Natural killer cell (primary cell): ENCODE measurements around the gene HGF. TPM values are rescaled to one million over a fixed set of nuclear protein-coding genes. Genes with fewer than 3 reads are reported as not detected.
"Not testable (repeated sequence)": the region's sequence is repeated elsewhere in the genome, so short reads cannot be mapped to it uniquely, and the experiment has no call there.

Experiments used
- ATAC-seq, 3 donors: fragments of 150-1000 bp in 2 of 3; fragments of 200-7000 bp in 1 of 3; cut with Tn5 transposase; 1 replicate in 1 of 3; 2 replicates in 2 of 3; pipeline ENCODE4 v1.10.0; 2021; ENCODE audit warnings: mild to moderate bottlenecking in 2 of 3, moderate library complexity in 2 of 3
- DNase-seq, 2 donors: peaks; one replicate each; pipeline versions ENCODE4 v3.0.0 to v3.0.0-alpha.2; 2013 to 2021; ENCODE audit warnings: mixed read lengths in 1 of 2
- H3K27ac ChIP-seq: one replicate; pipeline ENCODE4 v1.5.1; 2013; ENCODE audit warnings: mild to moderate bottlenecking, low read length
- H3K27me3 ChIP-seq: one replicate; pipeline ENCODE4 v1.6.1; 2013; ENCODE audit warnings: low read length; ENCODE audit not compliant: control insufficient read depth, insufficient read depth
- H3K36me3 ChIP-seq: one replicate; pipeline ENCODE4 v1.6.1; 2013; ENCODE audit warnings: low read length; ENCODE audit not compliant: control insufficient read depth, insufficient read depth
- H3K4me1 ChIP-seq: one replicate; pipeline ENCODE4 v1.6.1; 2013; ENCODE audit warnings: low read length; ENCODE audit not compliant: control insufficient read depth, insufficient read depth
- H3K4me3 ChIP-seq: one replicate; pipeline ENCODE4 v1.5.1; 2013; ENCODE audit warnings: low read length
- H3K9me3 ChIP-seq: one replicate; pipeline ENCODE4 v1.6.1; 2013; ENCODE audit warnings: low read length; ENCODE audit not compliant: control insufficient read depth, insufficient read depth
- H3K27ac Mint-ChIP-seq, 2 donors: one replicate each; pipeline ENCODE4 v1.8.0; 2022; ENCODE audit warnings: mild to moderate bottlenecking in 2 of 2, mixed read lengths in 2 of 2, moderate library complexity in 1 of 2
- H3K27me3 Mint-ChIP-seq, 2 donors: one replicate each; pipeline ENCODE4 v1.8.0; 2022; ENCODE audit warnings: low read depth in 2 of 2, mixed read lengths in 2 of 2
- H3K36me3 Mint-ChIP-seq: one replicate; pipeline ENCODE4 v1.8.0; 2022; ENCODE audit warnings: mixed read lengths
- H3K4me1 Mint-ChIP-seq, 2 donors: one replicate each; pipeline ENCODE4 v1.8.0; 2022; ENCODE audit warnings: mixed read lengths in 2 of 2
- H3K4me3 Mint-ChIP-seq: one replicate; pipeline ENCODE4 v1.8.0; 2022; ENCODE audit warnings: mild to moderate bottlenecking, moderate library complexity, mixed read lengths
- H3K9me3 Mint-ChIP-seq, 2 donors: one replicate each; pipeline ENCODE4 v1.8.0; 2022; ENCODE audit warnings: mixed read lengths in 2 of 2
- CTCF ChIP-seq: fragments of 200-600 bp; IDR thresholded peaks from one replicate; pipeline ENCODE4 v1.8.0; 2022; ENCODE audit warnings: antibody characterized with exemption
- WGBS: methylation state at CpG from one replicate; pipeline ENCODE4 v1.1.7; 2013; ENCODE audit warnings: missing lambda C conversion rate; ENCODE audit not compliant: insufficient coverage; 5-methylcytosine and 5-hydroxymethylcytosine counted together
- intact Hi-C: fragments of 100-400 bp; cut with micrococcal nuclease; formaldehyde crosslinking; loops from one replicate; pipeline ENCODE4 v1.14.2; 2022
- total RNA-seq, 4 donors: library from RNA; stranded (reverse); fragments of 120-200 nt in 1 of 4; gene quantifications; one replicate each; pipeline versions ENCODE4 v1.2.3 to v1.2.4, GENCODE V29; 2013 to 2022

Gene HGF
- total RNA-seq, 3 donors from 2014 or later (not counting 1 experiment from before 2014, with no cell fraction given), result 0.43 to 7.4 (median 0.94) TPM

- Mint-ChIP-seq H3K36me3 (no peaks in the 10 kb centered on the region), H3K27me3 (no peaks in the 10 kb centered on the region), H3K27ac (no peak overlapping the region), H3K9me3 (peaks cover 2 to 6% of the 10 kb centered on the region in 2 donors), H3K4me3 (no peak overlapping the region), H3K4me1 (no peaks in the 10 kb centered on the region)
- ATAC-seq (no peak), DNase-seq (no peak)
- Histone ChIP-seq H3K4me1 (no peaks in the 10 kb centered on the region), H3K27ac (no peak overlapping the region), H3K36me3 (no peaks in the 10 kb centered on the region), H3K9me3 (peaks cover 3% of the 10 kb centered on the region), H3K4me3 (no peak overlapping the region), H3K27me3 (no peaks in the 10 kb centered on the region)
- WGBS, result 88% methylated on average over 1 of the region's 5 CpGs
- no peak for TF ChIP-seq CTCF
- intact Hi-C loops, result no loop called here
Measured at GRCh38 chr7:81811956-81812865, 42.4 kb upstream of the HGF start.

- intact Hi-C loops, result no loop called here
- DNase-seq (no peak), ATAC-seq (no peak)
- WGBS, result 74% methylated on average over 5 of the region's 6 CpGs
- Mint-ChIP-seq H3K9me3 (peaks cover 5 to 7% of the 10 kb centered on the region in 2 donors), H3K36me3 (no peaks in the 10 kb centered on the region), H3K4me3 (no peak overlapping the region), H3K27me3 (no peaks in the 10 kb centered on the region), H3K4me1 (no peaks in the 10 kb centered on the region), H3K27ac (no peak overlapping the region)
- H3K4me1 ChIP-seq, result no peaks in the 10 kb centered on the region
- no peak overlapping the region for H3K27ac ChIP-seq
- no peak overlapping the region for H3K4me3 ChIP-seq
- no peak for TF ChIP-seq CTCF
- H3K9me3 ChIP-seq, result peaks cover 3% of the 10 kb centered on the region
- no peaks in the 10 kb centered on the region for H3K27me3 ChIP-seq
- H3K36me3 ChIP-seq, result no peaks in the 10 kb centered on the region
Measured at GRCh38 chr7:81810476-81811155, 40.8 kb upstream of the HGF start.

- H3K27ac Mint-ChIP-seq, H3K4me3 Mint-ChIP-seq, DNase-seq, H3K36me3 ChIP-seq, H3K36me3 Mint-ChIP-seq, H3K27ac ChIP-seq, H3K4me3 ChIP-seq, ATAC-seq, H3K4me1 ChIP-seq, H3K9me3 ChIP-seq, H3K27me3 ChIP-seq, H3K9me3 Mint-ChIP-seq, H3K27me3 Mint-ChIP-seq, intact Hi-C loops, H3K4me1 Mint-ChIP-seq: not testable (repeated sequence)
Measured at GRCh38 chr7:81808310-81808709, 38.5 kb upstream of the HGF start.

GRCh38 chr7:81803267-81803666 is 33.4 kb upstream of the HGF start:
- Histone ChIP-seq H3K4me1 (no peaks in the 10 kb centered on the region), H3K4me3 (no peak overlapping the region), H3K9me3 (peaks cover 3% of the 10 kb centered on the region), H3K36me3 (no peaks in the 10 kb centered on the region), H3K27me3 (no peaks in the 10 kb centered on the region), H3K27ac (no peak overlapping the region)
- Mint-ChIP-seq H3K4me3 (no peak overlapping the region), H3K4me1 (no peaks in the 10 kb centered on the region), H3K27me3 (no peaks in the 10 kb centered on the region), H3K27ac (no peak overlapping the region), H3K9me3 (peaks cover 9 to 15% of the 10 kb centered on the region in 2 donors), H3K36me3 (no peaks in the 10 kb centered on the region)
- DNase-seq, result no peak
- intact Hi-C loops, result no loop called here
- WGBS, result 74% methylated on average over 5 of the region's 5 CpGs
- no peak for ATAC-seq
- TF ChIP-seq CTCF, result no peak
